Activated CD4-positive, alpha-beta T cell treated with anti-CD3 and anti-CD28 coated beads, Interleukin-2, amount 50 U/mL, for 1 hour (primary cell): Measurements from ENCODE around the gene C1QTNF4.

ENCODE experiments used
- DNase-seq: peaks from one replicate; pipeline ENCODE4 v3.0.0-alpha.2; 2020

The C1QTNF4 gene

DNA sequence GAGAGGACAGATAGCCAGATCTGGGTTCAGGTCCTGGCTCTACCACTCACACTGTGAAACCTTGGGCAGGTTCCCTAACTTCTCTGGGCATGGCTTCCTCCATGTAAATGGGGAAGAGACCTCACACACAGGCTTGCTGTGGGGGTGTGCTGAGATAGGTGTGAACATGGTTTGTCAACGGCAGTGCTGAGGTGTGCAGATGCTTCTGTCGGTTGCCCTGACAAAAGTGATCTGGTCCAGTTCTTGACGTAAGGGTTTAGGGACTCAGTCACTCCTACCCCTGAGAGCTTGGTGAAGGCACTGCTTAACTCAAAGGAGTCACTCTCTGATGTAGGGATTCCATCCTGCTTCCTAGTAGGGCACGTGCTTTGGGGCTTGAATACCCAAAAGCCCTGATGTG lies 2.0 kb downstream of the C1QTNF4 start:
- DNase-seq, result no peak

DNA sequence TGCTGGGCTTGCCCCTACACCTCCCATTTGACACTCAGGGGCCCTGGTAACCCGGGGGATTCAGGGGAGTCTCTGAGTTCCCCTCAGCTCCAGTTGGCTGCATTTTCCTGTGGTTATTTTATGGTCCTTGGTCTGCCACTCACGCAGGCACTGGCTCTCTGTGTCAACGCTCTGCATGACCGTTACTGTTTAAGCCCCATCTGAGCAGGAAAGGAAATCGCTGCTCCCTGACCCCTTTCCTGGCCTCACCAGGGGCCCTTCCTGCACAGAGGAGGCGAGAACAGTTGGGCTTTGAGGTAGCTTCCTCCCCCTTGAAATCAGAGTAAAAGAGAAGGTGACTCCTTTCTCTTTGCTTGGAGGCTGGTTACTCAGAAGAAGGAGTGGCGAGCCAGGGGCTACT lies 2.4 kb downstream of the C1QTNF4 start:
- DNase-seq, result no peak

DNA sequence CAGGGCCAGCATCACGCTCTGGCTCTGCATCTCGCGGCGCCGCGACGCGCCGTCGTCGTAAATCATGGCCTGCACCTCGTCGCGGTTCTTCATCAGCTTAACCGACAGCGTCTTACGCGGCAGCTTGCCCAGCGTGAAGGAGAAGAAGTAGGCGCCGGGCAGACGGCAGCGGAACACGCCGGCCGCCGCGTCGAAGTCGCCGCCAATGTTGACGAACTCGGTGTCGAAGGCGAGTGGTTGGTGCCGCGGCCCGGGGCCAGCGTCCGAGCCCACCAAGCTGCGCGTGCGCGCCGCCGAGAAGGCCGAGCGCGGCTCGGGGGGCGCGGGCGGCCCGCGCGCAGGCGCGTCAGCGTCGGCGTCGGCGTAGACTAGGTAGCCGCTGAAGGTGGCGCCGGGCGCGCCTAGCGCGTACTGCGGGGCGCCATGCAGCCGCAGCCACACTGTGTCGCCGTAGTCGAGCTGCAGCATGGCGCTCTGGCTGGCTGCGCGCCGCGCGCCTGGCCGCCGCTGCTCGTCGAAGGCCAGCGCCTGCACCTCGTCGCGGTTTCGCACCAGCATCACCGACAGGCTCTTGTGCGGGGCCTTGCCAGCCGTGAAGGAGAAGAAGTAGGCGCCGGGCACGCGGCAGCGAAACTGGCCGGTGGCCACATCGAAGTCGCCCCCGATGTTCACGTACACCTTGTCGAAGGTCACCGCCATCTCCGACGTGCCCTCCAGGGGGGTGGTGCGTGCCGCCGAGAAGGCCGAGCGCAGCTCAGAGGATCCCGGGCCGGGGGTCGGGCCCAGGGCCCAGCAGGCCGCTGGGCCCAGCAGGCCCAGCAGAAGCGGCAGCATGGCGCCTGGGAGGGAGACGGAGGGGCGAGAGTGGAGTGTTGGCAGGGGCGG lies 4.0 kb downstream of the C1QTNF4 start:
- DNase-seq, result no peak

DNA sequence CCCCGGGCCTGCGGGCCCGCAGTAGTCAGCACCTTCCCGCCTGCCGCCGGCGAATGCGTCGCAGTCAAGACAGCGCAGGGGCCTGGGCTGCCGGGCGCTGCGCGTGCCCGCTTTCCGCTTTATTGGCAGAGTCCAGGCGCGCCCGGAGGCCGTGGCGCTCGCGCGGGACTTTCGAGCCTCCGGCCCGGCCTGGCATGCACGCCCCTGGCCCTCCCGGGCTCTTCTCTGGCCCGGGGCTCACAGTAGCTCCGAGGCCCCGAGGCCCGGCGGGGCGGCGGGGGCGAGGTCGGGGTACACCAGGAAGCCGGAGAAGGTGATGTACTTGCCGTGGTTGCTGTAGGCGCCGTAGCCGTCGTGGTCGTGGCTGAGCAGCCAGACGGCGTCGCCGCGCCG lies 4.6 kb downstream of the C1QTNF4 start:
- DNase-seq, result no peak

DNA sequence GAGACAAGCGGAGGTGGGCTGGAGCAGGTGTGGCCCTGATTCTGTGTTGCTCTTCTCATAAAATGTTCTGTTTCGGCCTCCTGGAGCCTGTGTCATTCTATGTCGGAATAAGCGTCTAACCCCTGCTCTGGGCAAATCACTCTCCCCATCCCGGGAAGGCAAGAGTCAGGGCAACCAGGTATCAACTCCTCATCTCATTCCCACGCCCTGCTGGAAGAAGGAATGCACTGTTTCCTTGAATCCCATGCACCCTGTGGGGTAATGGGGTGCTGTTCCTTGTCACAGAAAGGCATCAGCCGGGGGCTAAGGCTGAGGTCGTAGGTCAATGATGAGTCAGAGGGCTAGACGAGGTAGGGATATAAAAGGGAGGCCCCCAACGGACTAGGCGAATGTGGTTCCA lies 5.1 kb downstream of the C1QTNF4 start:
- no peak for DNase-seq

DNA sequence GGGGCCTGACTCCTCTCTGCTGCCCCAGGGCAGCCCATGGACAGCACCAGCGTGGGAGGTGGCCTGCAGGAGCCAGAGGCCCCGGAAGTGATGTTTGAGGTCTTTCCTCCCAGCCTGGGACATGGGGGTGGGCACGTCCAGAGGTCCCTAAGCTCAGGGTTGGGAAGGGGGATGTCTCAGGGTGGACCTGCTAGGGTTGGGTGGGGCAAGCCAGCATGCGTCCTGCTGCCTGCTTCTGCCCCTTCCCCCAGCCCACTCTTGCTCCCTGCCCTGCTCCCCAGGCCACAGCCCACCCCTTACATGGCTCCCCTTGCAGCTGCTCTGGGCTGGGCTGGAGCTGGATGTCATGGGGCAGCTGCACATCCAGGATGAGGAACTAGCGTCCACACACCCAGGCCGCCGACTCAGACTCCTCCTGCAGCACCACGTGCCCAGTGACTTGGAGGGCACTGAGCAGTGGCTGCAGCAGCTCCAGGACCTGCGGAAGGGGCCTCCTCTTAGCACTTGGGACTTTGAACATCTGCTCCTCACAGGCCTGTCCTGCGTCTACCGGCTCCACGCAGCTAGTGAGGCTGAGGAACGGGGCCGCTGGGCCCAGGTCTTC lies 6.4 kb downstream of the C1QTNF4 start:
- no peak for DNase-seq

DNA sequence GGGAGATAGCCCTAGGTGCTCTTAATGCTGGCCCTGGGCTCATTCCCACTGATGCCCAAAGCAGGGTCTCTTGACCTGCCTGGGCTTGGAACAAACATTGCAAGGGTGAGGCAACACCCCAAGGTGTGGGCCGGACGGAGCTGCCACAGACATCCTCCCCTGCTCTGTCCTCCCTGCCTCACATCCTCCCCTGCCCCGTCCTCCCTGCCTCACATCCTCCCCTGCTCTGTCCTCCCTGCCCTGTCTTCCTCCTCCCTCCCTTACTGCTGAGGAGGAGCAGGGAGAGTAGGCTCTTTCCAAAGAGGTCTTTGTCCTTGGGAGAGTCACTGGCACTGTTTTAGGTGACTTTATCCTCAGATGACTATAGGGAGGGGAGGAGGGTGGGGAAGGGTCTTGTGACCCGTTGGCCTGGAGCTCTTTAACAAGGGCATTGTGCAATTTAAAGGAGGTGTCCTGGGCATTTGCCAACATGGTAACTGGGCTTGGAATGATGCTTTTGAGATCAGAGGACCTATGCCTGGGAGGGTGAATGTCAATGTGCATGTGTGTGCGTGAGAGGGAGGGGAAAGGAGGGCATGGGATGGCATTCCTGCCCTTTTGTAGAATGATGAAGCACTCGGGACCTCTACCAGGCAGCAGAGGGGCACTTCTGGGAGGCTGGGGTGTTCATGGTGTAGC lies 7.0 kb downstream of the C1QTNF4 start:
- DNase-seq, result no peak

DNA sequence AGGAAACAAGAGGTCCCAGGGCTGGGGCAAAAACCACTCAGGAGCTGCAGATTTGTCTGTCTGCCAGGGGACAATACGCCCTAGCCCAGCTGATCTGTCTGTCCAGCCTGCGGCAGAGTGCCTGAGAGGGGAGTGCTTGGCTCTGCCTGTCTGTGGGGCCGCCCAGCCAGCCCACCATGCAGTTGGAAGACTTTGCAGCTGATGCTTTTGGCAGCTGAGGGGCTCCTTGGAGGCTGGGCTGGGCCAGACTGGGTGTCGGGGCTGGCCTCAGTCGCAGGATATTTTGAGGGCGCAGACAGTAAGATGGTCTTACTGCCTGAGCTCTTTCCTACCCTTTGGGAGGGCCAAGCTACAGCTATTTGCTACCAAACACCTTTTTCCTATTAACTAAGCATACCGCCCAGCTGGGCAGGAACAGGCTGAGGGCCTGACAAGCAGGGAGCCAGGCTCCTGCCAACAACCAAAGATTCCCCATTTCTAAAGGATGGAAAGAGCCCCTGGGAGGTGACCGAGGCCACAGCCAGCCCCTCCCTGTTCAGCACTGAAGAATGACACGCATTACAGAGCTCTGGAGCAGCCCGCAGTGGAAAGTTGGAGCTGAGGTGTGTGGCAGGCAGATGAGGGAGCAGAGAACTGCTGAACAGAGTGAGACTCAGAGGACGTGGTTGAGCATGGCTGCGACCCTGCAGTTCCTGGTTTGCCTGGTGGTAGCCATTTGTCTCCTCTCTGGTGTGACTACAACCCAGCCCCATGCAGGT lies 7.9 kb downstream of the C1QTNF4 start, which contains the start of gene FAM180B:
Gene FAM180B (plus strand): TSS at position 581 of the 758 bp plus-strand sequence. CDS start 91 bp downstream, at position 672.
- no peak for DNase-seq

DNA sequence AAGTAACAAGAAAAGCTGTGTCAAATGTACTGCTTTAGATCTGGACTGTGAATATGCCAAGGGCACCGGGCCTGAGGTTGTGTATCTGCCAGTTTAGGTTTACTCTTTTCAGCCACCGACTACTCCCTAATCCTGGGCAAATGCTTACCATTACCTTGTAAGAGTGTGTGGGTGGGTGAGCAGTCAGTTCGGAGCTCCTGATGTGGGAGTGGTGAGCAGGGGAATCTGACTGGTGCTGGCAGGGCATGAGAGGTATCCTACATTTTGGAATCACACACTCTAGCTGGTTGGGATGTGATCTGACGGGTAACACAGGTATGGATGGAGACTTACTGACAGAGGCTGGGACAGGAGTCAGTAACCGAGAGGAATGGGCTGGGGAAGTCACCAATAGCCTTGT lies 10.4 kb downstream of the C1QTNF4 start:
- no peak for DNase-seq

DNA sequence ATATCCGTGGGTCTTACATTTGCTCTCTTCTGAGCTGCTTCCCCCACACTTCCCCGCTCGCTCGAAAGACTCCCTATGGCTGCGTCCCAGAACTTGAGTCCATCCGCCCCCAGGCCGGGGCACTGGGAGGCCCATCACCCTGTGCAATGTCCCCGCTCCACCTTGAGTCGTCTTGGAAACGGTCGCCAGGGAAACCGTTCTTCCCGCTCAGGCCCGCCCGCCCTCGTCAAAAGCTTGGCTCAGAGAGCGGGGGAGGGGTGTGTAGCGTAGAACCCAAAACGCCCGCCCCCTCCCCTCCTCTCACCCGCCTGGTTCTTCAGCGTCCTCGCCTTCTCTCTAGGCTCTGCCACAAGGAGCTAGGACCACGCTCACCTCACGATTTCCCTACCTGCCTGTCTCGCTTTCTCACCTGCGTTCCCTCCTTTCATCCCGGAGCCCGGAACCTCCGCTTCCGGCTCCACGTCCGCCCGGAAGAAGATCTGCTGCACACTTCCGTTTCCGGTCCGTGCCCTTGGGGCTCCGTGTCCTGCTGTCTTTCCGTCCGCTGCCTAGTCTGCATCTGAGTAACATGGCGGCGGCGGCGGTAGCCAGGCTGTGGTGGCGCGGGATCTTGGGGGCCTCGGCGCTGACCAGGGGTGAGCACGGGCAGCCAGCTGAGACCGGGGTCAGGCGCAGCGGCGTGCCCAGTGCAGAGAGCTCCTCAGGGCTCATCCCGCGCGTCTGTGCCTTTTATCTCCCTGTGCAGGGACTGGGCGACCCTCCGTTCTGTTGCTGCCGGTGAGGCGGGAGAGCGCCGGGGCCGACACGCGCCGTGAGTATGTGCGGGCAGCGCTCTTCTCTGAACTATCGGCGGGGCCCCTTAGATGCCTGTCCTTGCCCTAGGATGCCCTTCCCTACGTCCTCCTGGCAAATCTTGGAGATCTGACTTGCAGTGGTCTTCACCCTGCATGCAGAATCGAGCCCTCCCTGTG lies 15.4 kb downstream of the C1QTNF4 start, which contains the start of the genes KBTBD4 and NDUFS3:
Gene KBTBD4 (minus strand): TSS at position 447 of the 971 bp plus-strand sequence. CDS start 19 bp downstream, at position 428.
Gene NDUFS3 (plus strand): TSS at position 551 of the 971 bp plus-strand sequence. CDS start 18 bp downstream, at position 569.
- peak; percentile 85 for DNase-seq

DNA sequence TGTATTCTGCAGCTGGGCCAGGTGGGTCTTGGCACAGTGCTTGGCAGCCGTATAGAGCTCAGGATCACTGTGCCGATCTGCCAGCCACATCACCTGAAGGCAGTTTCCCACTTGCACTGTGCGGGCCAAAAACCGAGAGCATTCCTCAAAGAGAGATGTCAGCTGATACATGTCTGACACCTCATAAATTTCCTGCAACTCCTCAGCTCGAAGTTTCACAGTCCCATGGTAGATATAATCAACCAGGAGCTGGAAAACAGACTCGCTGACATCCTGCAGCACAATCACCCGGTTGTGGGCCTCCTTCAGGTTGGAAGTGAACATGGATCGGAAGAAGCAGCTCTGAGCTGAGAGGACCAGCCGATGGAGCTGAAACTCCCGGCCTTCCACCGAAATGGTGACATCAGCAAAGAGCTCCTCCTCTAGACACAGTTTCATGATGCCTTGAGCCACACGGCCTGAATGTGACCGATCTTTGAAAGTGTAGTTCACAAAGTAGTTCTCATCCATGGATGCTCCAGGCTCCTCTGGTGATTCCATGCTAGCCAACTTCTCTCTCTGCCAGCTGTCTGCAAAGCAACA lies 16.7 kb downstream of the C1QTNF4 start:
- DNase-seq, result no peak

DNA sequence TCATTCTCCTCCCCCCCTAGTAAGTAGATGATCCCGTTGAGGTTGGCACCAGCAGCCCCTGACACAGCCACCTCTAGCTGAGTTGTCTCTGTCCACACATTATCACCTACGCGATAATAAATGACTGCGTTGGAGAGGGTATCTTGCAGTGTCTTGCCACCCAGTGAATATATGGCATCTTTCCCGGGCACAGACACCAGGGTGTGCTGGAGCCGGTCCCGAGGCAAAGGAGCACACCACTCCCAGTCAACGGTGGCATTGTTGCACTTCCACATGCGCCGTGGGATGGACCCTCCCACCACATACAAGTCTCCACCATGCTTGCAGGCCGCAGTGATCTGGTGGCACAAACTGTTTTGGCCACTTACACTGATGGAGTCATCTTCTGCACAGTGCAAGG lies 20.9 kb downstream of the C1QTNF4 start:
- DNase-seq, result no peak

DNA sequence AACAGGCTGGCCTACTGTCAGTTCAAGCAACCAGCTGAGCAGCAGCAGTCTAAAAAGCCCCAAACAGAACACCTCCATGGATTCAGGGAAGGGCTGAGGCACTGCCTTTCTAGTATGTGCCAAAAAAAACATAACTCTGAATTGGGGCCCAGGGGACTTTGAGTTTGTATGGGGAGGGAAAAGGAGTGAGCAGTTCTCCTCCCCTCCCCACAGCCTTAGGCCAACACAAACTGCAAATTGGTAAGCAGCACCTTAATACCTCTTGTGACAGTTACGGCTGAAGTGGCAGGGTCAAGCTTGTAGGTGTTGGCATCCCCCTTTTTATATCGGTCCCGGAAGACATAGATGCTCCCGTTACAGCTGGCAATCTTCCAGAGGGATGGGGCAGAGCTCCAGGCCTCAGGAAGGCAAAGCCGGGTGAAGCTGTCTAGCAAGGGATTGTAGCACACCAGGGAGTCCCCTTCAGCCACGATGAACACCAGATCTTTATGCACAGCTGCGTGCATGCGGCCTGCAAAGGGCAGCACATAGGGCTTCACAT lies 21.4 kb downstream of the C1QTNF4 start:
- no peak for DNase-seq

DNA sequence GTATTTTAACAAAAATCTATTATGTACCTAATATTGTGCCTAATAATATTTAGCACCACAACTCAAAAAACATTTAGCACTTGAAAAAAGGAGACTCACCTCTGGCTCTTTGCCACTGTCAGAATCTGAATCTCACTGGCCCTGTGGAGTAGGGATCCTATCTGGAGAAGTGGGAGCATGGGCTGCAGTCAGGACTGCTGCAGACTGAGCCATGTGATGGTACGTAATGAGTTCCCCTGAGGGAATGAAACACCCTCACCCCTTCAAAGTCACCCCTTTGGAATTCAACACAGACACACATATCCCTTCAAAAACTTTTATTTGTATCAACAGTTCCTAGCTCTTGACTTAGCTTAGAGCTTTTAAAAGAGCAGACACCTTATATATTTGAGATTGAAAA lies 22.3 kb downstream of the C1QTNF4 start:
- no peak for DNase-seq

DNA sequence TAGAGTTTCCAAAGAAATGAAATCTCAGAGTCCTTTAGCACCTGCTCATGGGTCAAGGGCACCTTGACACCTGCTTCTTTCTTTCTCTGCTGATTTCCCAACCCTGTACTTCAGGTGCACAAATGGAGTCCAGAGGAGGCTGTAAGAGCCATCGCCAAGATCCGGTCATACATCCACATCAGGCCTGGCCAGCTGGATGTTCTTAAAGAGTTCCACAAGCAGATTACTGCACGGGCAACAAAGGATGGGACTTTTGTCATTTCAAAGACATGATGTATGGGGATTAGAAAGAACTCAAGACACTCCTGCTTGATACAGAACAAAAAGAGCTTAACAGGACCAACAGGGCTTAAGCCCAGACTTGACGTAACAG lies 22.9 kb downstream of the C1QTNF4 start:
- DNase-seq, result no peak

DNA sequence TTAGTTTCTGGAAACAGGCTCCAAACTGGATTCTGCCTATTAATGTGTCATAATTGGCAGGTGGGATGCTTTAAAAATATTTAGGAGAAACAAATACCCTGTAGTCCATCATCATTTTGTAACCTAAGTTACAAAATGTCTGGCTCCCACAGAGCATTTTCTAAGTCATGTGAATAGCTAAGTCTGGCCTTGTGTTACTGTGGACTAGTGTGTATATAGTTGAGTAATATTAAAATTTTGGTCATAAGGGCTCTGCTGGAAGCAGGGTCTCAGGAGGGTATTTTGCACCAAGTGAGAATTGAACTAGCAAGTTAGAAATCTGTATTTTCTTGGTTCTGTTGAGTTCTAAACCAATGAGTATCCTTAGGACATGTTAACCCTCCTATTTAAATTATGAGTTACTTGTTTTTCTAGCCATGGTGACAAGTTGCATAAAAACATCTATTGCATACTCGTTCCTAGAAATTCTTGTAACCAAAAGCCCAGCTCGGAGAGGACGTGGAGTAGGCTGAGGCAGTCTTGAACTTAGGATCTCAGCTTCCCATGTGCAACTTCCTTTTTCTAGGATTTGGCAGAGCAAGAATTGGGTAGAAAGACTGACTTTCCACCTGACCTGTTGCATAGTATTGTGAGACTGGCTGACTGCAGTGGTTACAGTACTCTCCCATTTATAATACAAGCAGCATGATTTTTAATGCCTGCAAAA lies 23.4 kb downstream of the C1QTNF4 start:
- DNase-seq, result no peak

DNA sequence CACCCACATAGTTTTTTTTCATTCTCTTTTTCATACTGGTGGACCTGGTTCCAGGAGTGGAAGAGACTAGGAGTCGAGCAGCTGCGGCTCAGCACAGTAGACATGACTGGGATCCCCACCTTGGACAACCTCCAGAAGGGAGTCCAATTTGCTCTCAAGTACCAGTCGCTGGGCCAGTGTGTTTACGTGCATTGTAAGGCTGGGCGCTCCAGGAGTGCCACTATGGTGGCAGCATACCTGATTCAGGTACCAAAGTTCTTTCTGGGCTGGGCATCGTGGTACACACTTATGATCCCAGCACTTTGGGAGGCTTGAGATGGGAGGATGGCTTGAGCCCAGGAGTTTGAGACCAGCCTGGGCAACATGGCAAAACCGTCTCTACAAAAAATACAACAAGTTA lies 24.6 kb downstream of the C1QTNF4 start:
- DNase-seq, result no peak

DNA sequence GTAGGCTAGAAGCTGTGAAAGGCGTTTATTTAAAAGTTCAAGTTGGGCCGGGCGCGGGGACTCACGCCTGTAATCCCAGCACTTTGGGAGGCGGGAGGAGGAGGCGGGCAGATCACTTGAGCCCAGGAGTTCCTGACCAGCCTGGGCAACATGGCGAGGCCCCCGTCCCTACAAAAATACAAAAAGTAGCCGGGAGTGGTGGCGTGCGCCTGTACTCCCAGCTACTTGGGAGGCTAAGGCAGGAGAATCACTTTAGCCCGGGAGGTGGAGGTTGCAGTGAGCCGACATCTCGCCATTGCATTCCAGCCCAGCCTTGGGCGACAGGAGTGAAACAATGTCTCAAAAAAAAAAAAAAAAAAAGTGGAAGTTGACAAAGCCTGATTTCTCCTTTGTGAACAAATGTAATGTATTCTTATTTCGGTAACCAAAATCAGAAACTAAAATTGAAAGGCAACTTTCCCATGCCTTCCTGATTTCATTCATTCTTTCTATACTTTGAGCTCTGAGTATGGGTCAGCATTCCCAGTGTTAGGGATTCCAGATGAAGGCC lies 28.0 kb downstream of the C1QTNF4 start:
- DNase-seq, result peak; percentile 6

DNA sequence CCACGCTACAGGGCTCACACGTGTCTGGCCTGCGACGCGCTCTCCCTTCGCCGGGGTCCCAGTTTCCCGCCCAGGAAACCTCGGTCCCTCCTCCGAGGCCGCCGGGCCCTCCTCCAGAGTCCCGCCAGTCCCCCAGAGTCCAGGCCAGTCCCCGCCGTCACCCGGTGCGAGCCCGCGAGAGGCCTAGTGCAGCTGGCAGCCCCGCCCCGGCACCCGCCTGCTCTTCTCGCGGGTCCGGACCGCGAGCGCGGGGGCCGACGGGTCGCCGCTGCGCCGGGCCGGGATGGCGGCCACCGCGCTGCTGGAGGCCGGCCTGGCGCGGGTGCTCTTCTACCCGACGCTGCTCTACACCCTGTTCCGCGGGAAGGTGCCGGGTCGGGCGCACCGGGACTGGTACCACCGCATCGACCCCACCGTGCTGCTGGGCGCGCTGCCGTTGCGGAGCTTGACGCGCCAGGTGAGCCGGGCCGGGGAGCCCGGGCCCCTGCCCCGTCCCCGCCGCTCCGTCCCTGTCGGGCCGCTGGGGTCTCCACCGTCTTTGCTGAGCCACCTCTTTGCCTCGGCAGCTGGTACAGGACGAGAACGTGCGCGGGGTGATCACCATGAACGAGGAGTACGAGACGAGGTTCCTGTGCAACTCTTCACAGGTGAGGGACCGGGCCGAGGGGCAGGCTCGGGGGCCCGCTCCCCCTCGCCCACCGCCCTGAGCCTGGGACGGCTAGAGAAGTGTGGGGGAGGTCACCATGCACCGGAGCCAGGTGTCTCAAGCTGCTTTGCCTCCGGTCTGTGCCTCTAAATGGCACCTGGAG lies 28.7 kb downstream of the C1QTNF4 start, which contains the start of gene PTPMT1:
Gene PTPMT1 (plus strand): TSS at position 260 of the 809 bp plus-strand sequence. CDS start 24 bp downstream, at position 284.
- DNase-seq, result peak; percentile 57
